Esophagus muscularis mucosa (tissue), 4 donors: ENCODE data around the gene CCDC91. TPM values are rescaled to one million over a fixed set of nuclear protein-coding genes. Genes with fewer than 3 reads are reported as not detected.

ENCODE experiments used
- DNase-seq: peaks from one replicate; pipeline ENCODE4 v3.0.0-alpha.2; 2017; ENCODE audit errors: extremely low spot score
- H3K27ac ChIP-seq, 4 donors: fragments of 200-600 bp; sonication (generic); replicated peaks in 1 of 4; 1 replicate in 3 of 4; 2 replicates in 1 of 4; pipeline ENCODE4 v1.5.1; 2016 to 2019; ENCODE audit warnings: mild to moderate bottlenecking in 1 of 4
- H3K27me3 ChIP-seq, 4 donors: fragments of 200-600 bp; sonication (generic); one replicate each; pipeline versions ENCODE4 v1.5.1 to v1.6.0; 2016 to 2019
- H3K36me3 ChIP-seq, 4 donors: fragments of 200-600 bp; sonication (generic); one replicate each; pipeline ENCODE4 v1.5.1; 2016 to 2019
- H3K4me1 ChIP-seq, 4 donors: fragments of 200-600 bp; sonication (generic); one replicate each; pipeline ENCODE4 v1.5.1; 2016 to 2019
- H3K4me3 ChIP-seq, 4 donors: fragments of 200-600 bp; sonication (generic); 1 replicate in 2 of 4; 2 replicates in 2 of 4; pipeline ENCODE4 v1.5.1; 2016 to 2019; ENCODE audit warnings: mild to moderate bottlenecking in 4 of 4, moderate library complexity in 1 of 4
- H3K9me3 ChIP-seq, 4 donors: fragments of 200-600 bp; sonication (generic); 1 replicate in 3 of 4; 2 replicates in 1 of 4; pipeline ENCODE4 v1.5.1; 2016 to 2019
- EP300 ChIP-seq: sonication (generic); formaldehyde crosslinking; IDR thresholded peaks from one replicate; pipeline ENCODE4 v1.6.1; 2017; ENCODE audit warnings: antibody characterized with exemption
- POLR2A ChIP-seq: fragments of 450-650 bp; IDR thresholded peaks from one replicate; pipeline ENCODE4 v1.6.1; 2017; ENCODE audit warnings: antibody characterized with exemption, moderate library complexity, mild to moderate bottlenecking, low read depth
- POLR2AphosphoS5 ChIP-seq, 2 donors: sonication (generic); formaldehyde crosslinking; IDR thresholded peaks; one replicate each; pipeline ENCODE4 v1.6.1; 2017; ENCODE audit warnings: antibody characterized with exemption in 2 of 2
- WGBS: methylation state at CpG from one replicate; pipeline ENCODE4 v1.1.5; 2018; 5-methylcytosine and 5-hydroxymethylcytosine counted together
- intact Hi-C: fragments of 100-400 bp; cut with DNase I; formaldehyde crosslinking; loops from one replicate; pipeline ENCODE4 v1.15.1; 2023
- total RNA-seq, 4 donors: library from RNA; depleted of rRNA; stranded (reverse); fragments of >200 nt; gene quantifications; one replicate each; pipeline versions ENCODE4 v1.1.0 to v1.2.1, GENCODE V29; 2016
- TF ChIP-seq, protein P1 (sequence below), 3 experiments: fragments of 200-600 bp in 2 of 3; fragments of 450-650 bp in 1 of 3; sonication (generic) in 2 of 3; IDR thresholded peaks; one replicate each; pipeline ENCODE4 v1.5.1; 2017 to 2019; ENCODE audit warnings: antibody characterized with exemption in 3 of 3, mild to moderate bottlenecking in 2 of 3, moderate library complexity in 1 of 3

CCDC91 gene
- total RNA-seq, 4 donors from 2014 or later: 51.1 to 76.4 (median 59.0) TPM

DNA sequence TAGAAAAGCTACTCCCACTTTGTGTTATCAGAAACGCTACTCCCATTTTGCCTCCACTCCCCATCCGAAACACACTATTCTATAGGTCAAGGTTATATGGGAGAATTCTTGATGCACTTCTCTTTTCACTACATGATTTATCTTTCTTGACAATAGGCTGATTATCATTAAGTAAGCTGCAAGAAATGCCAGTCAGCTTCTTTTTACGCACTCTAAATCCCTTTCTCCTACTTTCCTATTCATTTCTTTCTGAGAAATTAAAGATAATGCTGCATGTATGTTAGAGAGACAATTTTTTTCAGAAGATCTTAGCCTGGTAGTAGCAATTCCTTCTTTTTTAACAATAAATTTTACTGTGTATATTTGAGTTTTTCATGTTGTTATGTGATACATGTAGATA lies 41.0 kb upstream of the CCDC91 start:
- no peaks in the 10 kb centered on the region for H3K9me3 ChIP-seq
- no peak overlapping the region for H3K4me3 ChIP-seq
- TF ChIP-seq, protein P1, sequence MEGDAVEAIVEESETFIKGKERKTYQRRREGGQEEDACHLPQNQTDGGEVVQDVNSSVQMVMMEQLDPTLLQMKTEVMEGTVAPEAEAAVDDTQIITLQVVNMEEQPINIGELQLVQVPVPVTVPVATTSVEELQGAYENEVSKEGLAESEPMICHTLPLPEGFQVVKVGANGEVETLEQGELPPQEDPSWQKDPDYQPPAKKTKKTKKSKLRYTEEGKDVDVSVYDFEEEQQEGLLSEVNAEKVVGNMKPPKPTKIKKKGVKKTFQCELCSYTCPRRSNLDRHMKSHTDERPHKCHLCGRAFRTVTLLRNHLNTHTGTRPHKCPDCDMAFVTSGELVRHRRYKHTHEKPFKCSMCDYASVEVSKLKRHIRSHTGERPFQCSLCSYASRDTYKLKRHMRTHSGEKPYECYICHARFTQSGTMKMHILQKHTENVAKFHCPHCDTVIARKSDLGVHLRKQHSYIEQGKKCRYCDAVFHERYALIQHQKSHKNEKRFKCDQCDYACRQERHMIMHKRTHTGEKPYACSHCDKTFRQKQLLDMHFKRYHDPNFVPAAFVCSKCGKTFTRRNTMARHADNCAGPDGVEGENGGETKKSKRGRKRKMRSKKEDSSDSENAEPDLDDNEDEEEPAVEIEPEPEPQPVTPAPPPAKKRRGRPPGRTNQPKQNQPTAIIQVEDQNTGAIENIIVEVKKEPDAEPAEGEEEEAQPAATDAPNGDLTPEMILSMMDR (IDR thresholded peaks at IDR 0.05): no peak
- TF ChIP-seq POLR2A (no peak), POLR2AphosphoS5 (IDR thresholded peaks at IDR 0.05) (no peak), EP300 (no peak)
- H3K4me1 ChIP-seq: no peaks in the 10 kb centered on the region
- no peaks in the 10 kb centered on the region for H3K27me3 ChIP-seq
- intact Hi-C loops: no loop called here
- H3K27ac ChIP-seq: no peak overlapping the region
- 90% methylated on average over 3 of the region's 3 CpGs for WGBS
- H3K36me3 ChIP-seq: no peaks in the 10 kb centered on the region
- DNase-seq: no peak

DNA sequence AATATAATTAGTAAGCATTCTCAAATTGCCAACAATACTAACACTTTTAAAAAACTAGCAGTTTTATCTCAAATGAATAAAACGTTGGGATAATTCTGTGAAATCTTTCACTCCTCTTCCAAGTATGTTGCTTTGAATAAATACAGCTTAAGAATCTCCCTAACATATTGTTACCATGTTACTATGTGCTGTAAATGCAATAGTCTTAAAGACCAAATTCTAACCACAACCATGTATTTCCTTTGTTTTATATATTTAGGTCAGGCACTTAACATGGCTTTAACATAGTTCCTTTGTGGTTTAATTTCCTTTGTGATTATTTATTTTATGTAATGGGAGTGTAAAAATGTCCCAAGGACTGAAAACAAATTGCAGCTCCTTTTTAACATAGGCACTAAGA lies 33.9 kb upstream of the CCDC91 start:
- DNase-seq: no peak
- WGBS: 69% methylated on average over 1 of the region's 1 CpG
- Histone ChIP-seq H3K27me3 (no peaks in the 10 kb centered on the region), H3K27ac (no peak overlapping the region), H3K36me3 (no peaks in the 10 kb centered on the region), H3K4me1 (no peaks in the 10 kb centered on the region), H3K9me3 (no peaks in the 10 kb centered on the region), H3K4me3 (no peak overlapping the region)
- intact Hi-C loops: no loop called here
- TF ChIP-seq, protein P1 (IDR thresholded peaks at IDR 0.05): no peak

DNA sequence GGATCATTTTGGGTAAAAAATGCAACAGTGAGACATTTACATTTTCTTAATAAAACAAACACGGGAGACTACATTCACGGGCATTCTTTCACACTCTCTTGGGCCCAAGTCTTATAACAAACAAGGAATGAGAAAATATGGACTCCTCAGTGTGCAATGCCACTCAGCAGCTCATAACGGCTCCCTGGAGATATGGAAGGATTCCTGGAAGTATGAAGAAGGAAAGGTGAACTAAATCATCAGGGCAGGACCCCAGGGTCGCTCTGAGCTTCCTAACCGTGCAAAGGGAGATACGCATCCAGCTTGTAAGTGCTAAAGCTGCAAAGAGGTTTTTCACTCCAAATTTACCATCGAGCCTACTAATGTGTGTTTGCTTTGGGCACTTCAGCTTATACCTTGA lies 33.5 kb upstream of the CCDC91 start:
- TF ChIP-seq EP300 (no peak), POLR2AphosphoS5 (IDR thresholded peaks at IDR 0.05) (no peak), POLR2A (no peak)
- TF ChIP-seq, protein P1 (IDR thresholded peaks at IDR 0.05): no peak
- intact Hi-C loops: no loop called here
- H3K4me1 ChIP-seq: no peaks in the 10 kb centered on the region
- H3K27ac ChIP-seq: no peak overlapping the region
- WGBS: 80% methylated on average over 7 of the region's 7 CpGs
- DNase-seq: no peak
- H3K36me3 ChIP-seq: no peaks in the 10 kb centered on the region
- H3K9me3 ChIP-seq: no peaks in the 10 kb centered on the region
- H3K27me3 ChIP-seq: no peaks in the 10 kb centered on the region
- H3K4me3 ChIP-seq: no peak overlapping the region

DNA sequence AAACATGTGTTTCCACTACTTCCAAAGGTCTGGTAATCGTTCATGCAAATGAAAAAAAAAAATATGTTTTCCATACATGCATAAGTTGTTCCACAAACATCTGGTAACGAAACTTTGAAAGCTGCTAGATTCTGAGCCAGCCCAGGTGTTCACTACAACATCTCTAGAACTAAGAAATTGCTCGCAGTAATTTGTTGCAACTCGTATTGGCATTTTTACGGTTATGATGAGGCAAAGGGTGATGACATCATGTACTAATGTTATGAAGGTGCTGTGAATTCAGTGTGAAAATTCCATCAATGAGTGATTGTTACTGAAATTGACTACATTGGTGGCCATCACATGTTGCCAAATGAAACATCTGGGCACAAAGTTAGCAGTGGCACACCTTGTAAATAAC lies 31.9 kb upstream of the CCDC91 start:
- Histone ChIP-seq H3K27me3 (no peaks in the 10 kb centered on the region), H3K9me3 (no peaks in the 10 kb centered on the region), H3K4me3 (no peak overlapping the region), H3K4me1 (no peaks in the 10 kb centered on the region), H3K27ac (no peak overlapping the region), H3K36me3 (no peaks in the 10 kb centered on the region)
- no peak for DNase-seq
- intact Hi-C loops: no loop called here
- 90% methylated on average over 5 of the region's 5 CpGs for WGBS
- TF ChIP-seq, protein P1 (IDR thresholded peaks at IDR 0.05): no peak
- no peak for TF ChIP-seq POLR2A
- no peak for TF ChIP-seq POLR2AphosphoS5 (IDR thresholded peaks at IDR 0.05)
- no peak for TF ChIP-seq EP300

GRCh38 chr12:28159688-28160087 lies 30.6 kb upstream of the CCDC91 start:
- intact Hi-C loops: no loop called here
- 92% methylated on average over 1 of the region's 1 CpG for WGBS
- H3K27me3 ChIP-seq: no peaks in the 10 kb centered on the region

More at GRCh38 chr12:28159688-28160087, 30.6 kb upstream of the CCDC91 start:
- no peaks in the 10 kb centered on the region for H3K9me3 ChIP-seq
- H3K36me3 ChIP-seq: no peaks in the 10 kb centered on the region
- no peak for DNase-seq
- H3K4me3 ChIP-seq: no peak overlapping the region
- no peak overlapping the region for H3K27ac ChIP-seq
- no peaks in the 10 kb centered on the region for H3K4me1 ChIP-seq
- TF ChIP-seq, protein P1 (IDR thresholded peaks at IDR 0.05): no peak
- TF ChIP-seq POLR2AphosphoS5 (IDR thresholded peaks at IDR 0.05) (no peak), POLR2A (no peak), EP300 (no peak)
